Measurements from ENCODE around the gene PRR7. TPM values are rescaled to one million over a fixed set of nuclear protein-coding genes. Genes with fewer than 3 reads are reported as not detected.

Gene PRR7
- total and polyA plus RNA-seq, 2 experiments from 2014 or later = 10.5 to 24.8 TPM

- in situ Hi-C loops (cut with MboI) = no loop called here
- Histone ChIP-seq H2AFZ (no peak overlapping the region), H3K4me3 (no peak overlapping the region), H3K36me3 (ENCODE audit: low read depth) (no peaks in the 10 kb centered on the region; the same call in 1 of the 2 replicates), H3K4me2 (ENCODE audit: unreplicated experiment) (no peak overlapping the region), H3K9me3 (ENCODE audit: low read depth) (no peaks in the 10 kb centered on the region), H4K20me1 (ENCODE audit: insufficient read depth) (no peaks in the 10 kb centered on the region), H3K9me2 (ENCODE audit: insufficient read depth) (no peaks in the 10 kb centered on the region), H3F3A (ENCODE audit: insufficient read depth) (no peaks in the 10 kb centered on the region; the same call in 1 of the 2 replicates), H3K79me2 (ENCODE audit: insufficient read depth) (no peaks in the 10 kb centered on the region), H3K27me3 (replicated peaks; ENCODE audit: insufficient read depth) (no peaks in the 10 kb centered on the region), H3K27ac (no peak overlapping the region), H3K9ac (no peak overlapping the region), H3K4me1 (ENCODE audit: insufficient read depth) (no peaks in the 10 kb centered on the region)
- DNase-seq = no peak
- TF ChIP-seq EZH2 (IDR thresholded peaks at IDR 0.05; ENCODE audit: insufficient read depth, poor library complexity, severe bottlenecking) (no peak), EZH2phosphoT487 (IDR thresholded peaks at IDR 0.05; ENCODE audit: insufficient read depth, low read depth) (no peak)
- WGBS, 2 experiments (ENCODE audit: low coverage in 1 of 2, low lambda C conversion rate in 2 of 2, missing lambda C conversion rate in 2 of 2) = 94 to 96% methylated on average over 20 of the region's 20 CpGs
These were observed 11.5 kb upstream of the PRR7 start for GRCh38 chr5:177434942-177435738.

- no peaks in the 10 kb centered on the region for H3K79me2 ChIP-seq (ENCODE audit: insufficient read depth)
- H3K36me3 ChIP-seq (ENCODE audit: low read depth) = no peaks in the 10 kb centered on the region; the same call in 1 of the 2 replicates
- no peak overlapping the region for H3K4me2 ChIP-seq (ENCODE audit: unreplicated experiment)
- H3K4me1 ChIP-seq (ENCODE audit: insufficient read depth) = no peaks in the 10 kb centered on the region
- 95% methylated on average over 31 to 37 of the region's 37 CpGs for WGBS, 2 experiments (ENCODE audit: low coverage in 1 of 2, low lambda C conversion rate in 2 of 2, missing lambda C conversion rate in 2 of 2)
- H3K9me3 ChIP-seq (ENCODE audit: low read depth) = no peaks in the 10 kb centered on the region
- TF ChIP-seq EZH2 (IDR thresholded peaks at IDR 0.05; ENCODE audit: insufficient read depth, poor library complexity, severe bottlenecking) (no peak), EZH2phosphoT487 (IDR thresholded peaks at IDR 0.05; ENCODE audit: insufficient read depth, low read depth) (no peak)
- no peak overlapping the region for H3K27ac ChIP-seq
- H2AFZ ChIP-seq = no peak overlapping the region
- H3K9ac ChIP-seq = no peak overlapping the region
- H3K9me2 ChIP-seq (ENCODE audit: insufficient read depth) = no peaks in the 10 kb centered on the region
- no peaks in the 10 kb centered on the region; the same call in 1 of the 2 replicates for H3F3A ChIP-seq (ENCODE audit: insufficient read depth)
- no peaks in the 10 kb centered on the region for H4K20me1 ChIP-seq (ENCODE audit: insufficient read depth)
- H3K4me3 ChIP-seq = no peak overlapping the region
- DNase-seq = no peak
- no peaks in the 10 kb centered on the region for H3K27me3 ChIP-seq (replicated peaks; ENCODE audit: insufficient read depth)
- in situ Hi-C loops (cut with MboI) = no loop called here
These were observed 10.6 kb upstream of the PRR7 start for GRCh38 chr5:177435847-177436536.

GRCh38 chr5:177437623-177438022 is 9.0 kb upstream of the PRR7 start:
- no peaks in the 10 kb centered on the region; the same call in 1 of the 2 replicates for H3F3A ChIP-seq (ENCODE audit: insufficient read depth)
- TF ChIP-seq EZH2phosphoT487 (IDR thresholded peaks at IDR 0.05; ENCODE audit: insufficient read depth, low read depth) = no peak
- no peak for TF ChIP-seq EZH2 (IDR thresholded peaks at IDR 0.05; ENCODE audit: insufficient read depth, poor library complexity, severe bottlenecking)
- no peaks in the 10 kb centered on the region for H3K4me1 ChIP-seq (ENCODE audit: insufficient read depth)
- no peaks in the 10 kb centered on the region for H3K79me2 ChIP-seq (ENCODE audit: insufficient read depth)
- no peak for DNase-seq
- no peaks in the 10 kb centered on the region for H3K9me3 ChIP-seq (ENCODE audit: low read depth)
- H3K27ac ChIP-seq = no peak overlapping the region
- H3K4me3 ChIP-seq = no peak overlapping the region
- WGBS, 2 experiments (ENCODE audit: low coverage in 1 of 2, low lambda C conversion rate in 2 of 2, missing lambda C conversion rate in 2 of 2) = 77 to 84% methylated on average over 4 of the region's 4 CpGs
- H3K9me2 ChIP-seq (ENCODE audit: insufficient read depth) = no peaks in the 10 kb centered on the region
- no peaks in the 10 kb centered on the region; the same call in 1 of the 2 replicates for H3K36me3 ChIP-seq (ENCODE audit: low read depth)
- no peak overlapping the region for H2AFZ ChIP-seq
- H4K20me1 ChIP-seq (ENCODE audit: insufficient read depth) = no peaks in the 10 kb centered on the region
- no peaks in the 10 kb centered on the region for H3K27me3 ChIP-seq (replicated peaks; ENCODE audit: insufficient read depth)
- no peak overlapping the region for H3K9ac ChIP-seq
- H3K4me2 ChIP-seq (ENCODE audit: unreplicated experiment) = no peak overlapping the region
- in situ Hi-C loops (cut with MboI) = no loop called here

- Histone ChIP-seq H3K36me3 (ENCODE audit: low read depth) (no peaks in the 10 kb centered on the region; the same call in 1 of the 2 replicates), H3K79me2 (ENCODE audit: insufficient read depth) (no peaks in the 10 kb centered on the region), H4K20me1 (ENCODE audit: insufficient read depth) (no peaks in the 10 kb centered on the region), H3K9ac (no peak overlapping the region), H3F3A (ENCODE audit: insufficient read depth) (no peaks in the 10 kb centered on the region; the same call in 1 of the 2 replicates), H3K4me1 (ENCODE audit: insufficient read depth) (no peaks in the 10 kb centered on the region), H3K9me3 (ENCODE audit: low read depth) (no peaks in the 10 kb centered on the region), H3K27me3 (replicated peaks; ENCODE audit: insufficient read depth) (no peaks in the 10 kb centered on the region), H2AFZ (no peak overlapping the region), H3K4me2 (ENCODE audit: unreplicated experiment) (no peak overlapping the region), H3K27ac (no peak overlapping the region), H3K9me2 (ENCODE audit: insufficient read depth) (no peaks in the 10 kb centered on the region), H3K4me3 (no peak overlapping the region)
- in situ Hi-C loops (cut with MboI) = no loop called here
- DNase-seq = no peak
- TF ChIP-seq EZH2phosphoT487 (IDR thresholded peaks at IDR 0.05; ENCODE audit: insufficient read depth, low read depth) (no peak), EZH2 (IDR thresholded peaks at IDR 0.05; ENCODE audit: insufficient read depth, poor library complexity, severe bottlenecking) (no peak)
- WGBS, 2 experiments (ENCODE audit: low coverage in 1 of 2, low lambda C conversion rate in 2 of 2, missing lambda C conversion rate in 2 of 2) = 95 to 96% methylated on average over 9 to 10 of the region's 10 CpGs
These were observed 8.1 kb upstream of the PRR7 start for GRCh38 chr5:177438468-177438867.
